IMR-90 (cell line): ENCODE measurements around the gene DYNLRB1. TPM values are rescaled to one million over a fixed set of nuclear protein-coding genes. Genes with fewer than 3 reads are reported as not detected.

ENCODE experiments used
- ATAC-seq: fragments of 200-7000 bp; cut with Tn5 transposase; 2 replicates; pipeline ENCODE4 v1.9.1; 2020; ENCODE audit warnings: low read depth, mild to moderate bottlenecking, moderate library complexity
- BruUV-seq: library from RNA; stranded (reverse); fragments of 400-500 nt; replicated peaks from 2 replicates; lab custom pipeline; 2021; lab: Mats Ljungman, UMichigan
- CTCF ChIA-PET: fragments of 300-600 bp; formaldehyde crosslinking; extraction: SDS; loops from one replicate; lab custom pipeline; 2021; ENCODE audit warnings: antibody characterized with exemption; lab: Yijun Ruan, JAX
- POLR2A ChIA-PET: fragments of 300-600 bp; sonication (Branson Sonifier 250); formaldehyde crosslinking; loops from one replicate; lab custom pipeline; 2022; ENCODE audit warnings: antibody characterized with exemption; ENCODE audit not compliant: unreplicated experiment; lab: Charles Lee
- DNase-seq: peaks from one replicate; pipeline ENCODE4 v3.0.0; 2013
- H2AFZ ChIP-seq: replicated peaks from 2 replicates; pipeline ENCODE3; 2013; ENCODE audit warnings: low read length, mild to moderate bottlenecking; ENCODE audit not compliant: poor library complexity
- H2AK5ac ChIP-seq: 2 replicates; pipeline ENCODE4 v1.6.1; 2013; ENCODE audit warnings: low read depth, low read length, inconsistent platforms
- H2AK9ac ChIP-seq: replicated peaks from 2 replicates; pipeline ENCODE3; 2013; ENCODE audit warnings: mild to moderate bottlenecking, low read depth, low read length, moderate library complexity; ENCODE audit not compliant: poor library complexity
- H2BK120ac ChIP-seq: 2 replicates; pipeline ENCODE4 v1.6.1; 2013; ENCODE audit warnings: low read depth, low read length, inconsistent platforms
- H2BK15ac ChIP-seq: 3 replicates; pipeline ENCODE4 v1.6.1; 2013; ENCODE audit warnings: low read depth, low read length, inconsistent platforms
- H2BK20ac ChIP-seq: 2 replicates; pipeline ENCODE4 v1.6.1; 2013; ENCODE audit warnings: low read depth, mild to moderate bottlenecking, inconsistent platforms, low read length, moderate library complexity
- H2BK5ac ChIP-seq: 2 replicates; pipeline ENCODE4 v1.6.1; 2013; ENCODE audit warnings: mild to moderate bottlenecking, low read depth, low read length, inconsistent platforms; ENCODE audit not compliant: poor library complexity, severe bottlenecking
- H3K14ac ChIP-seq: replicated peaks from 2 replicates; pipeline ENCODE4 v1.6.1; 2013; ENCODE audit warnings: low read depth, low read length, inconsistent platforms
- H3K18ac ChIP-seq: 2 replicates; pipeline ENCODE4 v1.6.1; 2013; ENCODE audit warnings: low read depth, low read length, control low read depth
- H3K23ac ChIP-seq: 2 replicates; pipeline ENCODE4 v1.6.1; 2013; ENCODE audit warnings: low read depth, low read length, inconsistent platforms
- H3K27ac ChIP-seq: 2 replicates; pipeline ENCODE4 v1.5.1; 2013; ENCODE audit warnings: mild to moderate bottlenecking, control low read depth, low read length; ENCODE audit not compliant: insufficient read depth
- H3K27me3 ChIP-seq: 2 replicates; pipeline ENCODE4 v1.6.1; 2013; ENCODE audit warnings: low read length; ENCODE audit not compliant: control insufficient read depth, insufficient read depth
- H3K36me3 ChIP-seq: 2 replicates; pipeline ENCODE4 v1.6.1; 2013; ENCODE audit warnings: low read length, mixed read lengths; ENCODE audit not compliant: control insufficient read depth, insufficient read depth
- H3K4ac ChIP-seq: 2 replicates; pipeline ENCODE4 v1.6.1; 2013; ENCODE audit warnings: low read depth, low read length, inconsistent platforms
- H3K4me1 ChIP-seq: 2 replicates; pipeline ENCODE4 v1.6.1; 2013; ENCODE audit warnings: low read length, mixed read lengths; ENCODE audit not compliant: control insufficient read depth, insufficient read depth
- H3K4me2 ChIP-seq: 2 replicates; pipeline ENCODE4 v1.6.1; 2013; ENCODE audit warnings: low read depth, mild to moderate bottlenecking, control low read depth, low read length, moderate library complexity
- H3K4me3 ChIP-seq: 2 replicates; pipeline ENCODE4 v1.5.1; 2013; ENCODE audit warnings: low read depth, mild to moderate bottlenecking, control low read depth, low read length, moderate library complexity; ENCODE audit not compliant: insufficient read depth
- H3K56ac ChIP-seq: 2 replicates; pipeline ENCODE4 v1.6.1; 2013; ENCODE audit warnings: low read length, inconsistent platforms; ENCODE audit not compliant: insufficient read depth; ENCODE audit errors: extremely low read depth
- H3K79me1 ChIP-seq, 2 experiments: 2 replicates each; pipeline ENCODE4 v1.6.1; 2013; ENCODE audit warnings: low read length in 2 of 2, inconsistent platforms in 1 of 2, low read depth in 1 of 2
- H3K9ac ChIP-seq: 2 replicates; pipeline ENCODE4 v1.6.1; 2013; ENCODE audit warnings: low read depth, low read length, control low read depth
- H3K9me1 ChIP-seq: 2 replicates; pipeline ENCODE4 v1.6.1; 2013; ENCODE audit warnings: low read length, inconsistent platforms; ENCODE audit not compliant: insufficient read depth
- H3K9me3 ChIP-seq: 2 replicates; pipeline ENCODE4 v1.6.1; 2013; ENCODE audit warnings: low read length; ENCODE audit not compliant: control insufficient read depth, insufficient read depth
- H4K20me1 ChIP-seq: 2 replicates; pipeline ENCODE4 v1.6.1; 2013; ENCODE audit warnings: low read length, inconsistent platforms; ENCODE audit not compliant: insufficient read depth
- H4K5ac ChIP-seq: 2 replicates; pipeline ENCODE4 v1.6.1; 2013; ENCODE audit warnings: mild to moderate bottlenecking, low read depth, low read length, control low read depth
- H4K8ac ChIP-seq, 2 experiments: 2 replicates each; pipeline ENCODE4 v1.6.1; 2013; ENCODE audit warnings: low read depth in 2 of 2, low read length in 2 of 2, control low read depth in 1 of 2, inconsistent platforms in 1 of 2
- H4K91ac ChIP-seq: 2 replicates; pipeline ENCODE4 v1.6.1; 2013; ENCODE audit warnings: low read depth, low read length, inconsistent platforms; ENCODE audit not compliant: insufficient read depth
- BHLHE40 ChIP-seq: fragments of 150-350 bp; IDR thresholded peaks from 2 replicates; pipeline ENCODE4 v1.6.1; 2016; ENCODE audit warnings: mild to moderate bottlenecking, low read depth, low read length
- CEBPB ChIP-seq: IDR thresholded peaks from 2 replicates; pipeline ENCODE4 v1.6.1; 2012; ENCODE audit warnings: low read depth, low read length, improper control_type of control experiment
- CHD1 ChIP-seq: IDR thresholded peaks from 2 replicates; pipeline ENCODE4 v1.6.1; 2012; ENCODE audit warnings: low read depth, low read length, improper control_type of control experiment
- MAFK ChIP-seq: IDR thresholded peaks from 2 replicates; pipeline ENCODE4 v1.6.1; 2012; ENCODE audit warnings: low read depth, low read length, improper control_type of control experiment
- MAZ ChIP-seq: IDR thresholded peaks from 2 replicates; pipeline ENCODE4 v1.6.1; 2012; ENCODE audit warnings: low read depth, mild to moderate bottlenecking, low read length, improper control_type of control experiment, moderate library complexity, borderline replicate concordance
- MXI1 ChIP-seq: IDR thresholded peaks from 2 replicates; pipeline ENCODE4 v1.6.1; 2012; ENCODE audit warnings: low read depth, mild to moderate bottlenecking, low read length, moderate library complexity, borderline replicate concordance
- POLR2A ChIP-seq: IDR thresholded peaks from 2 replicates; pipeline ENCODE4 v1.6.1; 2012; ENCODE audit warnings: mild to moderate bottlenecking, low read depth, low read length
- RAD21 ChIP-seq: IDR thresholded peaks from 2 replicates; pipeline ENCODE4 v1.6.1; 2012; ENCODE audit warnings: low read length, improper control_type of control experiment
- RCOR1 ChIP-seq: IDR thresholded peaks from 2 replicates; pipeline ENCODE4 v1.6.1; 2012; ENCODE audit warnings: mild to moderate bottlenecking, low read length, improper control_type of control experiment; ENCODE audit not compliant: insufficient replicate concordance
- SMC3 ChIP-seq: fragments of 150-350 bp; IDR thresholded peaks from 2 replicates; pipeline ENCODE4 v1.6.1; 2016; ENCODE audit warnings: low read depth, mild to moderate bottlenecking, antibody characterized with exemption, low read length, moderate library complexity
- WGBS, 2 experiments: methylation state at CpG; one replicate each; pipeline versions ENCODE4 v1.1.5 to v1.1.7; 2013; ENCODE audit warnings: missing lambda C conversion rate in 2 of 2; ENCODE audit not compliant: insufficient read length in 1 of 2; ENCODE audit errors: extremely low coverage in 2 of 2; 5-methylcytosine and 5-hydroxymethylcytosine counted together
- dilution Hi-C: fragments of 300-500 bp; cut with HindIII; formaldehyde crosslinking; loops from one replicate; pipeline ENCODE4 v1.14.3; 2018; ENCODE audit warnings: low sequenced_read_pairs; ENCODE audit not compliant: unreplicated experiment
- in situ Hi-C: fragments of 300-500 bp; cut with MboI; formaldehyde crosslinking; loops from 3 replicates; pipeline ENCODE4 v1.14.3; 2019; ENCODE audit warnings: low sequenced_read_pairs, inconsistent platforms, mixed read lengths
- intact Hi-C: fragments of 100-400 bp; cut with micrococcal nuclease; formaldehyde crosslinking; loops from 2 replicates; pipeline ENCODE4 v1.10.0; 2022
- polyA plus RNA-seq, 3 experiments: library from polyadenylated mRNA; depleted of rRNA; stranded (reverse); fragments of >200 nt; gene quantifications; 2 replicates each; pipeline ENCODE4 v1.2.3, GENCODE V29; 2012; ENCODE audit warnings: low replicate concordance in 1 of 3
- total RNA-seq: library from RNA; depleted of rRNA; stranded (reverse); fragments of >200 nt; gene quantifications from 2 replicates; pipeline ENCODE4 v1.2.3, GENCODE V29; 2012
- TF ChIP-seq, protein P1 (sequence below): fragments of 150-350 bp; IDR thresholded peaks from 2 replicates; pipeline ENCODE4 v1.6.1; 2017; ENCODE audit warnings: mild to moderate bottlenecking, antibody characterized with exemption, low read length, low read depth

The DYNLRB1 gene
- total and polyA plus RNA-seq, 2 of the 4 experiments (the other 2 are of a cell fraction) = 82.4 to 380 TPM

GRCh38 chr20:34567892-34568865 lies 52.0 kb downstream of the DYNLRB1 start (continued):
- TF ChIP-seq RCOR1 = no peak
- TF ChIP-seq RAD21 = no peak

DNA sequence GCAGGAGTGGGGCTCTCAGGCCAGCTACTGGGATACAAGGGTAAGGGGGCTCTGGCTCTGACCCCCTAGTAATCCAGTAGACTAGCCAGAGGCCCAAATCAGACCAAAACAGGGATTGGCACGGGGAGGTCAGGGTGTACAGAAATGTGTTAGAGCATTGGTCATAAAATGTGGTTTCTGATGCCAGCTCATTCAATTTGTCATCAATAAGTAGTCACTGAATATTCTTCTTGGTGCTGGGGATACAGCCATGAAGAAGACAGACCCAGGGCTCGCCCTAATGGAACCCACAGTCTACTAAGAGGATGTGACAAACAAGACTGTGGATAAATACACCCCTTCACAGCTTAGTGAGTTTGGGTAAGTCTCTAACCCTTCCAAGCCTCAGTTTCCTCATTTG lies 53.4 kb downstream of the DYNLRB1 start:
- BruUV-seq = no TSS peak
- Histone ChIP-seq H2BK120ac (no peak overlapping the region), H4K5ac (no peak overlapping the region), H3K9me1 (peaks cover 20% of the 10 kb centered on the region), H2BK15ac (no peak overlapping the region), H2AK5ac (no peak overlapping the region), H3K4me3 (no peak overlapping the region), H3K18ac (no peak overlapping the region), H3K27ac (no peak overlapping the region), H3K36me3 (0 out of 2 replicates have a peak, but pooled peaks cover 1% of the 10 kb centered on the region), H3K4ac (no peak overlapping the region), H4K91ac (no peak overlapping the region), H4K8ac (no peak overlapping the region), H2BK5ac (no peak overlapping the region), H3K9me3 (no peaks in the 10 kb centered on the region), H4K20me1 (no peaks in the 10 kb centered on the region), H2AK9ac (no peak overlapping the region), H3K4me2 (no peak overlapping the region), H3K14ac (no peak overlapping the region), H3K79me1 (no peaks in the 10 kb centered on the region), H3K27me3 (no peaks in the 10 kb centered on the region), H3K23ac (no peak overlapping the region), H3K9ac (no peak overlapping the region), H3K4me1 (peaks cover 3% of the 10 kb centered on the region), H2AFZ (no peak overlapping the region), H2BK20ac (no peak overlapping the region), H3K56ac (no peak overlapping the region)
- ChIA-PET CTCF (no interaction called here), POLR2A (no interaction called here)
- in situ Hi-C loops (no loop called here), intact Hi-C loops (no loop called here), dilution Hi-C loops (no loop called here)
- DNase-seq (no peak), ATAC-seq (no peak)
- no CpG with 5 or more reads among the region's 2 CpGs for WGBS, 2 experiments
- TF ChIP-seq CHD1 (no peak), MXI1 (no peak), SMC3 (no peak), BHLHE40 (no peak), CEBPB (no peak), POLR2A (no peak), MAZ (no peak), MAFK (no peak)
- TF ChIP-seq, protein P1, sequence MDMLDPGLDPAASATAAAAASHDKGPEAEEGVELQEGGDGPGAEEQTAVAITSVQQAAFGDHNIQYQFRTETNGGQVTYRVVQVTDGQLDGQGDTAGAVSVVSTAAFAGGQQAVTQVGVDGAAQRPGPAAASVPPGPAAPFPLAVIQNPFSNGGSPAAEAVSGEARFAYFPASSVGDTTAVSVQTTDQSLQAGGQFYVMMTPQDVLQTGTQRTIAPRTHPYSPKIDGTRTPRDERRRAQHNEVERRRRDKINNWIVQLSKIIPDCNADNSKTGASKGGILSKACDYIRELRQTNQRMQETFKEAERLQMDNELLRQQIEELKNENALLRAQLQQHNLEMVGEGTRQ = no peak
